Forelimb muscle (tissue), 1 donor: ENCODE data around the gene ASPSCR1. TPM values are rescaled to one million over a fixed set of nuclear protein-coding genes. Genes with fewer than 3 reads are reported as not detected.

Source experiments
- DNase-seq: peaks from one replicate; pipeline ENCODE4 v3.0.0-alpha.2; 2013; ENCODE audit warnings: low read depth
- polyA plus RNA-seq: library from polyadenylated mRNA; unstranded; fragments of 120-200 nt; gene quantifications from one replicate; pipeline ENCODE4 v1.2.1, GENCODE V29; 2013; ENCODE audit not compliant: insufficient read length

Gene ASPSCR1
- polyA plus RNA-seq: 22.2 TPM

GRCh38 chr17:81977211-81977808 is at the start of gene ASPSCR1:
TSS of gene ASPSCR1 (plus strand) at chr17:81977629. CDS start at chr17:81977647, 18 bp downstream.
- DNase-seq: peak; percentile 63

- DNase-seq: peak; percentile 83
These were observed 49.5 kb upstream of the ASPSCR1 start, which contains the start of gene MAFG for GRCh38 chr17:81927653-81928543. TSS of gene MAFG (minus strand) at chr17:81927735. CDS start at chr17:81923185, 4,550 bp downstream.

- DNase-seq: no peak
These were observed 48.7 kb upstream of the ASPSCR1 start for GRCh38 chr17:81928544-81929252.

GRCh38 chr17:81929253-81930141 is 47.9 kb upstream of the ASPSCR1 start:
- no peak for DNase-seq

- DNase-seq: no peak
These were observed 47.0 kb upstream of the ASPSCR1 start for GRCh38 chr17:81930142-81931125.

- no peak for DNase-seq
These were observed 46.3 kb upstream of the ASPSCR1 start for GRCh38 chr17:81931189-81931556.

- DNase-seq: no peak
These were observed 45.7 kb upstream of the ASPSCR1 start for GRCh38 chr17:81931557-81932332.

GRCh38 chr17:81932333-81932983 is 45.0 kb upstream of the ASPSCR1 start:
- DNase-seq: no peak

- no peak for DNase-seq
These were observed 44.2 kb upstream of the ASPSCR1 start for GRCh38 chr17:81933178-81933699.

GRCh38 chr17:81934098-81934757 is 43.2 kb upstream of the ASPSCR1 start:
- no peak for DNase-seq

- no peak for DNase-seq
These were observed 42.4 kb upstream of the ASPSCR1 start for GRCh38 chr17:81934850-81935708.

GRCh38 chr17:81935709-81936084 is 41.7 kb upstream of the ASPSCR1 start:
- no peak for DNase-seq

- DNase-seq: no peak
These were observed 38.2 kb upstream of the ASPSCR1 start for GRCh38 chr17:81939218-81939617.

- DNase-seq: no peak
These were observed 37.5 kb upstream of the ASPSCR1 start for GRCh38 chr17:81939881-81940385.

GRCh38 chr17:81940538-81941483 is 36.6 kb upstream of the ASPSCR1 start:
- no peak for DNase-seq
